Endodermal cell (in vitro differentiated cells): Measurements from ENCODE around the gene LBX2. TPM values are rescaled to one million over a fixed set of nuclear protein-coding genes. Genes with fewer than 3 reads are reported as not detected.

Source experiments
- DNase-seq: peaks from one replicate; pipeline ENCODE4 v3.0.0-alpha.2; 2017
- H3K27ac ChIP-seq: 2 replicates; pipeline ENCODE4 v1.5.1; 2013; ENCODE audit warnings: mild to moderate bottlenecking, low read depth, low read length, moderate library complexity
- H3K27me3 ChIP-seq: 2 replicates; pipeline ENCODE4 v1.6.1; 2013; ENCODE audit warnings: mild to moderate bottlenecking, low read length, moderate library complexity; ENCODE audit not compliant: insufficient read depth, control insufficient read depth, poor library complexity, severe bottlenecking
- H3K36me3 ChIP-seq: 2 replicates; pipeline ENCODE4 v1.7.0; 2013; ENCODE audit warnings: mild to moderate bottlenecking, low read length, moderate library complexity; ENCODE audit not compliant: control insufficient read depth, insufficient read depth
- H3K4me1 ChIP-seq: one replicate; pipeline ENCODE4 v1.7.0; 2013; ENCODE audit warnings: low read length; ENCODE audit not compliant: control insufficient read depth, insufficient read depth
- H3K4me3 ChIP-seq: 2 replicates; pipeline ENCODE4 v1.5.1; 2013; ENCODE audit warnings: mild to moderate bottlenecking, low read length, moderate library complexity
- H3K9ac ChIP-seq: 2 replicates; pipeline ENCODE4 v1.6.1; 2013; ENCODE audit warnings: mild to moderate bottlenecking, low read length, moderate library complexity; ENCODE audit not compliant: poor library complexity, severe bottlenecking; ENCODE audit errors: extremely low read depth
- H3K9me3 ChIP-seq: 2 replicates; pipeline ENCODE4 v1.6.1; 2013; ENCODE audit warnings: mild to moderate bottlenecking, low read length, moderate library complexity; ENCODE audit not compliant: control insufficient read depth
- H3K27ac Mint-ChIP-seq: 2 replicates; pipeline ENCODE4 v1.8.0; 2020; ENCODE audit warnings: mixed read lengths
- H3K27me3 Mint-ChIP-seq: 2 replicates; pipeline ENCODE4 v1.8.0; 2021; ENCODE audit warnings: mild to moderate bottlenecking, mixed read lengths; ENCODE audit not compliant: insufficient read depth
- H3K36me3 Mint-ChIP-seq: 2 replicates; pipeline ENCODE4 v1.8.0; 2020; ENCODE audit warnings: low read depth, mixed read lengths
- H3K4me1 Mint-ChIP-seq: 2 replicates; pipeline ENCODE4 v1.8.0; 2020; ENCODE audit warnings: mixed read lengths
- H3K4me3 Mint-ChIP-seq: 2 replicates; pipeline ENCODE4 v1.8.0; 2020; ENCODE audit warnings: mild to moderate bottlenecking, moderate library complexity, mixed read lengths
- H3K9me3 Mint-ChIP-seq: 2 replicates; pipeline ENCODE4 v1.8.0; 2020; ENCODE audit warnings: mild to moderate bottlenecking, mixed read lengths
- WGBS, 2 experiments: methylation state at CpG; one replicate each; pipeline versions ENCODE4 v1.1.5 to v1.1.7; 2013; ENCODE audit warnings: missing lambda C conversion rate in 2 of 2, mixed read lengths in 1 of 2; ENCODE audit not compliant: insufficient coverage in 1 of 2, insufficient read length in 1 of 2; 5-methylcytosine and 5-hydroxymethylcytosine counted together
- total RNA-seq, 2 donors: library from RNA; stranded (reverse); fragmentation: NEBNext Ultra II Directional in 1 of 2; extraction: Animal tissue kit (Norgen Biotek cat#: 25700) in 1 of 2; gene quantifications; 2 replicates in 1 of 2; 3 replicates in 1 of 2; pipeline ENCODE4 v1.2.1, GENCODE V29; 2021
- TF ChIP-seq, protein P1 (sequence below): fragments of 200-600 bp; sonication (generic); conservative IDR thresholded peaks from 2 replicates; pipeline ENCODE4 v1.5.0; 2021; ENCODE audit warnings: antibody characterized with exemption, mild to moderate bottlenecking

The LBX2 gene
- total RNA-seq, 2 donors from 2014 or later: 1.3 to 1.6 TPM

DNA sequence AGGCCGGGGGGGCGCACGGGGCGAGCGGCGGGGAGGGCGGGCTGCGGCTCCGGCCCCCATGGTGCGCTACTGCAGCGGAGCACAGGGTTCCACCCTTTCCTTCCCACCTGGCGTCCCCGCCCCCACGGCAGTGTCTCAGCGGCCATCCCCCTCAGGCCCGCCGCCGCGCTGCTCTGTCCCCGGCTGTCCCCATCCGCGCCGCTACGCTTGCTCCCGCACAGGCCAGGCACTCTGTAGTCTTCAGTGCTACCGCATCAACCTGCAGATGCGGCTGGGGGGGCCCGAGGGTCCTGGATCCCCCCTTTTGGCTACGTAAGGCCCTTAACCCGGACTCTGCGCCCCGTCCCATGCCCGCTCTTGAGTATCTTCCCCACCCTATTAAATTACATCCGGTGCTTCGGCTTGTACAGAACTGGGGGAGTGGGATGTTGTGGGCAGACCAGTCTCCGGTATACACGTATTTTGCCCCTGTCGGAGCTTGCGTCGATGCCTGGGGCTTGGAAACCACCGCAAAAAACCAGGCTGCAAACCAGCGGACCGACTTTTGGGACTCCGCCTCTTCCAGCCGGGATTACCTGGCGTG is 41.8 kb downstream of the LBX2 start:
- Histone ChIP-seq H3K9me3 (no peaks in the 10 kb centered on the region), H3K4me3 (peak overlapping the region; percentile 89), H3K36me3 (peaks cover 20% of the 10 kb centered on the region), H3K4me1 (peaks cover under 1% of the 10 kb centered on the region), H3K9ac (peak overlapping the region; percentile 84), H3K27ac (peak overlapping the region; percentile 88), H3K27me3 (no peaks in the 10 kb centered on the region)
- TF ChIP-seq, protein P1, sequence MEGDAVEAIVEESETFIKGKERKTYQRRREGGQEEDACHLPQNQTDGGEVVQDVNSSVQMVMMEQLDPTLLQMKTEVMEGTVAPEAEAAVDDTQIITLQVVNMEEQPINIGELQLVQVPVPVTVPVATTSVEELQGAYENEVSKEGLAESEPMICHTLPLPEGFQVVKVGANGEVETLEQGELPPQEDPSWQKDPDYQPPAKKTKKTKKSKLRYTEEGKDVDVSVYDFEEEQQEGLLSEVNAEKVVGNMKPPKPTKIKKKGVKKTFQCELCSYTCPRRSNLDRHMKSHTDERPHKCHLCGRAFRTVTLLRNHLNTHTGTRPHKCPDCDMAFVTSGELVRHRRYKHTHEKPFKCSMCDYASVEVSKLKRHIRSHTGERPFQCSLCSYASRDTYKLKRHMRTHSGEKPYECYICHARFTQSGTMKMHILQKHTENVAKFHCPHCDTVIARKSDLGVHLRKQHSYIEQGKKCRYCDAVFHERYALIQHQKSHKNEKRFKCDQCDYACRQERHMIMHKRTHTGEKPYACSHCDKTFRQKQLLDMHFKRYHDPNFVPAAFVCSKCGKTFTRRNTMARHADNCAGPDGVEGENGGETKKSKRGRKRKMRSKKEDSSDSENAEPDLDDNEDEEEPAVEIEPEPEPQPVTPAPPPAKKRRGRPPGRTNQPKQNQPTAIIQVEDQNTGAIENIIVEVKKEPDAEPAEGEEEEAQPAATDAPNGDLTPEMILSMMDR: no peak
- H3K27ac Mint-ChIP-seq: peak overlapping the region; percentile 99
- peak overlapping the region; percentile 83 for H3K4me3 Mint-ChIP-seq
- peaks cover 19% of the 10 kb centered on the region for H3K36me3 Mint-ChIP-seq
- DNase-seq: peak; percentile 92
- 0 to 2% methylated on average over 9 to 46 of the region's 46 CpGs for WGBS, 2 experiments
- H3K4me1 Mint-ChIP-seq: peaks cover 33% of the 10 kb centered on the region
- H3K27me3 Mint-ChIP-seq: no peaks in the 10 kb centered on the region
- no peaks in the 10 kb centered on the region for H3K9me3 Mint-ChIP-seq

DNA sequence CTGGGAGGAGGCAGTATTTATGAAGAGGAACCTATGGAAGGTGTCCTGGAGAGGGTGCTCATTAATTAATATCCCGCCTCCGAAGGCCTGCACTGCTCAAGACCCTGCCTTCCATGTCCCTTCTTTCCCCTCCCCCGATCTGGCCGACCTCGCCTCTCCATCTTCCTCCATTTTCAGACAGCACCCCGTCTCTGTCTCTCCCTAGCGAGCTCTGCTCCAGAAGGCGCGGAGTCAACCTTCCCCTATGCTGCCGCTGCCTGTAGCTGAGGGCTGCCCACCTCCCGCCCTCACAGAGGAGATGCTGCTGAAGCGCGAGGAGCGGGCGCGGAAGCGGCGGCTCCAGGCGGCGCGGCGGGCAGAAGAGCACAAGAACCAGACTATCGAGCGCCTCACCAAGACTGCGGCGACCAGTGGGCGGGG is 42.3 kb downstream of the LBX2 start:
- peak overlapping the region; percentile 89 for H3K4me3 ChIP-seq
- H3K4me1 ChIP-seq: peaks cover 3% of the 10 kb centered on the region
- TF ChIP-seq, protein P1: no peak
- H3K36me3 ChIP-seq: peaks cover 15% of the 10 kb centered on the region
- no peaks in the 10 kb centered on the region for H3K27me3 Mint-ChIP-seq
- no peaks in the 10 kb centered on the region for H3K27me3 ChIP-seq
- no peak for DNase-seq
- WGBS, 2 experiments: 0 to 1% methylated on average over 15 to 27 of the region's 27 CpGs
- H3K27ac ChIP-seq: peak overlapping the region; percentile 21
- H3K9ac ChIP-seq: no peak overlapping the region
- peaks cover 17% of the 10 kb centered on the region for H3K36me3 Mint-ChIP-seq
- H3K9me3 ChIP-seq: no peaks in the 10 kb centered on the region
- peaks cover 37% of the 10 kb centered on the region for H3K4me1 Mint-ChIP-seq
- H3K27ac Mint-ChIP-seq: peak overlapping the region; percentile 99
- peak overlapping the region; percentile 83 for H3K4me3 Mint-ChIP-seq
- H3K9me3 Mint-ChIP-seq: no peaks in the 10 kb centered on the region

DNA sequence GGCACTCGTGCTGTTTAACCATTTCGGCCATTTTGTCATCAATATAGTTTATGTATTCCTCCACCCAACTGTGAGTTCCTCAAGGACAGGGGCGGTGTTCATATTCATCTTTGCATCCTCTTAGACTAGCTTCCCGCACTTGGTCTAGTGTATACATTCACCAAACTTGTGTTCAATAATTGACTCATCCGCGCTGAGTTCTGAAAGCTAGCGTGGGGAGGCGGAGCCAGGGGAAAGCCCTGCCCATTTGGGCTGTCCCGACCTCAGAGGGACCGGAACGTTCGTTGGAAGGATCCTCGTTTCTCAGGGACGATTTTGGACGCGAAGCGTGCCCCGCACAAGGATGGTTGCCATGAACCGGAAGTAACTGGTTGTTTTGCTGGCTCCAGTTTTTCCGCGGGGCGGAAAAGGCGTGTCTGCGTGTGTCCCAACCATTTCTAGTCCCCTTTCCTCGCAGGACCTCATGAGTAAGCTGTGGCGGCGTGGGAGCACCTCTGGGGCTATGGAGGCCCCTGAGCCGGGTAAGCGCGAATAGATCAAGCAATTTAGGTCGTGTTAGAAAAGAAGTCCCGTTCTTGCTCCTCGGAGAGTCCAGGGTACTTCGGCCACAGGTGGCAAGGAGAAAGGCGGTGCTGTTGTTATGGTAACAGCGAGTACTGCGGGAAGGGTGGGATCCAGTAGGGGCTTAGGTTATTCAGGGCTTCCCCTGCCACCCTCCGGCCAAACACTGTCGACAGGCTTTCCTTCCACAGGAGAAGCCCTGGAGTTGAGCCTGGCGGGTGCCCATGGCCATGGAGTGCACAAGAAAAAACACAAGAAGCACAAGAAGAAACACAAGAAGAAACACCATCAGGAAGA is 44.5 kb downstream of the LBX2 start, which contains the start of gene INO80B:
INO80B (plus strand) TSS at position 434 of the 858 bp plus-strand sequence; CDS start at position 464, 30 bp downstream.
- 4 to 8% methylated on average over 30 to 40 of the region's 40 CpGs for WGBS, 2 experiments
- Histone ChIP-seq H3K4me1 (peaks cover 7% of the 10 kb centered on the region), H3K27ac (no peak within 1 kb of the TSS), H3K9me3 (no peaks in the 10 kb centered on the region), H3K27me3 (no peaks in the 10 kb centered on the region), H3K9ac (peak within 1 kb of the TSS; percentile 15), H3K36me3 (no peaks in the 10 kb centered on the region), H3K4me3 (peak within 1 kb of the TSS; percentile 92)
- Mint-ChIP-seq H3K36me3 (peaks cover 3% of the 10 kb centered on the region), H3K4me1 (peaks cover 40% of the 10 kb centered on the region), H3K27me3 (no peaks in the 10 kb centered on the region), H3K27ac (peak within 1 kb of the TSS; percentile 90), H3K9me3 (no peaks in the 10 kb centered on the region), H3K4me3 (peak within 1 kb of the TSS; percentile 83)
- DNase-seq: peak; percentile 98
- TF ChIP-seq, protein P1: peak; percentile 30
